Kidney epithelial cell (primary cell): ENCODE measurements around the gene POU4F3. TPM values are rescaled to one million over a fixed set of nuclear protein-coding genes. Genes with fewer than 3 reads are reported as not detected.

Experiments
- DNase-seq: peaks from one replicate; pipeline ENCODE4 v3.0.0-alpha.2; 2010; ENCODE audit warnings: low read depth
- H3K27me3 ChIP-seq: 2 replicates; pipeline ENCODE4 v1.6.0; 2011; ENCODE audit warnings: low read length; ENCODE audit not compliant: control insufficient read depth, insufficient read depth
- H3K36me3 ChIP-seq: 2 replicates; pipeline ENCODE4 v1.5.1; 2011; ENCODE audit warnings: low read length; ENCODE audit not compliant: control insufficient read depth, insufficient read depth
- H3K4me3 ChIP-seq: 2 replicates; pipeline ENCODE4 v1.5.1; 2011; ENCODE audit warnings: low read depth, mild to moderate bottlenecking, control low read depth, low read length
- total RNA-seq: library from RNA; depleted of rRNA; stranded (reverse); fragments of >200 nt; gene quantifications from 2 replicates; pipeline ENCODE4 v1.2.3, GENCODE V29; 2015
- TF ChIP-seq, protein P1 (sequence below): IDR thresholded peaks from 2 replicates; pipeline ENCODE4 v1.5.1; 2011; ENCODE audit warnings: mild to moderate bottlenecking, moderate library complexity, low read length, control low read depth, inconsistent platforms; ENCODE audit not compliant: insufficient read depth, poor library complexity, severe bottlenecking

The POU4F3 gene
- total RNA-seq, 1 donor from 2014 or later: not detected

DNA sequence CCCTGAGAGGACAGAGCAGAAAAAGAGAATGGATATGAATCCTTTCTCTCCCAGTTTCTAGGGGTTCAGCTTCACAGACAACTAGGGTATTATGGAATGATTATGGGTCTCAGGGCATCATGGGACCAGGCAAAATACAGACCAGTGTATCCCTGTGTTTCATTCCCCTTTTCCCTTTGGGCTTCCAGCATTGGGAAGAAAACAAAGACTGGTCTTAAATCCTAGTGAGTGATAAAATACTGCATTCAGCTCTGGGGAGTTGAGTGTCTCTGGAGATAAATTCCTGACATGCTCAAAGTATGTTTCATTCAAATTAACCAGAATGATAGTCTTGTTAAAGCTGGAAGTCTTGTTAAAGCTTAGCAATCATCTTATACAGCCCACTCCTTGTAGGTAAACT lies 2.4 kb upstream of the POU4F3 start:
- Histone ChIP-seq H3K4me3 (no peak overlapping the region), H3K36me3 (no peaks in the 10 kb centered on the region), H3K27me3 (peaks cover 77% of the 10 kb centered on the region)
- TF ChIP-seq, protein P1, sequence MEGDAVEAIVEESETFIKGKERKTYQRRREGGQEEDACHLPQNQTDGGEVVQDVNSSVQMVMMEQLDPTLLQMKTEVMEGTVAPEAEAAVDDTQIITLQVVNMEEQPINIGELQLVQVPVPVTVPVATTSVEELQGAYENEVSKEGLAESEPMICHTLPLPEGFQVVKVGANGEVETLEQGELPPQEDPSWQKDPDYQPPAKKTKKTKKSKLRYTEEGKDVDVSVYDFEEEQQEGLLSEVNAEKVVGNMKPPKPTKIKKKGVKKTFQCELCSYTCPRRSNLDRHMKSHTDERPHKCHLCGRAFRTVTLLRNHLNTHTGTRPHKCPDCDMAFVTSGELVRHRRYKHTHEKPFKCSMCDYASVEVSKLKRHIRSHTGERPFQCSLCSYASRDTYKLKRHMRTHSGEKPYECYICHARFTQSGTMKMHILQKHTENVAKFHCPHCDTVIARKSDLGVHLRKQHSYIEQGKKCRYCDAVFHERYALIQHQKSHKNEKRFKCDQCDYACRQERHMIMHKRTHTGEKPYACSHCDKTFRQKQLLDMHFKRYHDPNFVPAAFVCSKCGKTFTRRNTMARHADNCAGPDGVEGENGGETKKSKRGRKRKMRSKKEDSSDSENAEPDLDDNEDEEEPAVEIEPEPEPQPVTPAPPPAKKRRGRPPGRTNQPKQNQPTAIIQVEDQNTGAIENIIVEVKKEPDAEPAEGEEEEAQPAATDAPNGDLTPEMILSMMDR: no peak
- DNase-seq: no peak

DNA sequence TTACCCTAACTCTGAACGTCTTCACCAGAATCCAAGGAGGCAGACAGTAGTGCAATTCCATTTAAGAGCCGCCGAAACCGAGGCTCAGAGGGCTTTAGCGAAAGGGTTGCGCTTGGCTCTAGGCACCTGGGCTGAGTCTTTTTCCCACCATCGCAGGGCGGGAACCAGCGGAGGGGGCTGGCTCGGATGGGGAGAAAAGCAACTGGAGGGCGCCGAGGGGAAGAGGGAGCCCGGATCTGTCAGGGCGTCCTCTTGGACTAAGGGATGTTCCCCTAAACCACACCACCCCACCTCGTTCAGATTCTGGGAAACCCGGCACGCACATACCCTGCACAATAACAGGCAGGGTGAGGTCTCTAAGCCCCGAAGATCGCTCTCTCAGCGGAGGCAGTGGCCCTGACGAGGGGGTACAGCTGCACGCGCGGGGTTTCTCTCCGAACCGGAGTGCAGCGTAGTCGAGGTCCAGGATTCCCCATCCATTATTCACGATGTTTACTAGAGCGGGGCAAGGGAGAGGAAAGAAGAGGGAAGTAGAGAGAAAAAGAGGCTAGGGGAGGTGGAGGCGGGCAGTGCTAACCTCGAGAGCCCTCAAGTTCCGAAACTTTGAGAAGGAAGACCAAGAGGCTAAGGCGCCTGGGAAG lies 1.3 kb upstream of the POU4F3 start:
- TF ChIP-seq, protein P1: no peak
- Histone ChIP-seq H3K36me3 (no peaks in the 10 kb centered on the region), H3K4me3 (no peak overlapping the region), H3K27me3 (peaks cover 83% of the 10 kb centered on the region)
- DNase-seq: no peak

DNA sequence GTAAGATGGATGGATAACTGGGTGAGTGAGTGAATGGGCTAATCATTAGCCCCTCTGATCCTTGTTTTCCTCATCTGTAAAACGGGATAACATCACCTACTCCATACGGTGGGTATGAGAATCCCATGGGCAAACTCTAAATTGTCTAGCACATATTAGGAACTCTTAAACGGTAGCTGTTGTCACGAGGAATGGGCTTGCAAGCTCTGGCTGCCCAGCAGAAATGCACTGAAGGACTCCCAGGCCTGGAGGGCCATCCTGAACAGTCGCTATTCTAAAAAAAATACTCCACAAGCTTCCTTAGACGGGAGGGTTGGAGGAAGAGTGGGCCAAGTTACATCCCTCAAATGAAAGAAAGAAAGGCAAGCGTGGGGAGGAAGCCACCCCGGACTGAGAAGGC lies 711 bp upstream of the POU4F3 start:
- Histone ChIP-seq H3K27me3 (peaks cover 86% of the 10 kb centered on the region), H3K4me3 (no peak overlapping the region), H3K36me3 (no peaks in the 10 kb centered on the region)
- TF ChIP-seq, protein P1: no peak
- DNase-seq: no peak

DNA sequence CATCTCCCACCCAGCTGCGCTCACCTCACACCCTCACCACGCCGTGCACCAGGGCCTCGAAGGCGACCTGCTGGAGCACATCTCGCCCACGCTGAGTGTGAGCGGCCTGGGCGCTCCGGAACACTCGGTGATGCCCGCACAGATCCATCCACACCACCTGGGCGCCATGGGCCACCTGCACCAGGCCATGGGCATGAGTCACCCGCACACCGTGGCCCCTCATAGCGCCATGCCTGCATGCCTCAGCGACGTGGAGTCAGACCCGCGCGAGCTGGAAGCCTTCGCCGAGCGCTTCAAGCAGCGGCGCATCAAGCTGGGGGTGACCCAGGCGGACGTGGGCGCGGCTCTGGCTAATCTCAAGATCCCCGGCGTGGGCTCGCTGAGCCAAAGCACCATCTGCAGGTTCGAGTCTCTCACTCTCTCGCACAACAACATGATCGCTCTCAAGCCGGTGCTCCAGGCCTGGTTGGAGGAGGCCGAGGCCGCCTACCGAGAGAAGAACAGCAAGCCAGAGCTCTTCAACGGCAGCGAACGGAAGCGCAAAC lies 1.1 kb downstream of the POU4F3 start:
- no peak for DNase-seq
- H3K27me3 ChIP-seq: peaks cover 88% of the 10 kb centered on the region
- H3K4me3 ChIP-seq: no peak overlapping the region
- TF ChIP-seq, protein P1: no peak
- H3K36me3 ChIP-seq: no peaks in the 10 kb centered on the region

DNA sequence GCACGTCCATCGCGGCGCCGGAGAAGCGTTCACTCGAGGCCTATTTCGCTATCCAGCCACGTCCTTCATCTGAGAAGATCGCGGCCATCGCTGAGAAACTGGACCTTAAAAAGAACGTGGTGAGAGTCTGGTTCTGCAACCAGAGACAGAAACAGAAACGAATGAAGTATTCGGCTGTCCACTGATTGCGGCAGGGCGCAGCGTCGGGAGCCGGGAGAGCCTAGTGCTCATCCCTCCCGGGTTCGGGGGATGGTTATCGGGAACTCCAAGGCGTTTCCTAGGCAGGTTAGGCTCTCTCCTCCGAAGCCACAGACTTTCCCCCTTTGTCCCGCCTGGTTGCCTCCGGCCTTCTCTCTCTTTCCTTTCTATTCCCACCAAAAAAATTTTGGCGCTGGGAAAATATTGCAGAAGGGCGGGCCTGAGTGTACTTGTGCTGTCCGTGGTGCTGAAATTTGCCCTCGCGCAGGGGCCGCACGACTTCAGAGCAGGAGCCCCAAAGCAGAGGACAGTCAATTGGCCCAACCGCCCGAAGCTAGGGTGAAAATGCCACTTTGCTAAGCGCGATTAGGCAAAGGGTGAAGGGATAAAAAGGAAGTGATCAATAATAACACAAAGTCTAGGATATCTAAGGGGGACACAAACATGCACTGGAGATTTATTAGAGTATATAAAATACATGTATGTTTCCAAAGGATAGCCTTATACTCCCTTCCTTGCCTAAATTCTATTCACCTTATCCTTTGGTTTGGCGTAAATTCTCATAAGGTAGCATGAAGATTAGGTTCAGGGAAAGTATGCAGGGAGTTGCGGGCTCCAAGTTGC lies 1.8 kb downstream of the POU4F3 start:
- Histone ChIP-seq H3K27me3 (peaks cover 92% of the 10 kb centered on the region), H3K4me3 (no peak overlapping the region), H3K36me3 (no peaks in the 10 kb centered on the region)
- DNase-seq: peak; percentile 9
- TF ChIP-seq, protein P1: no peak

DNA sequence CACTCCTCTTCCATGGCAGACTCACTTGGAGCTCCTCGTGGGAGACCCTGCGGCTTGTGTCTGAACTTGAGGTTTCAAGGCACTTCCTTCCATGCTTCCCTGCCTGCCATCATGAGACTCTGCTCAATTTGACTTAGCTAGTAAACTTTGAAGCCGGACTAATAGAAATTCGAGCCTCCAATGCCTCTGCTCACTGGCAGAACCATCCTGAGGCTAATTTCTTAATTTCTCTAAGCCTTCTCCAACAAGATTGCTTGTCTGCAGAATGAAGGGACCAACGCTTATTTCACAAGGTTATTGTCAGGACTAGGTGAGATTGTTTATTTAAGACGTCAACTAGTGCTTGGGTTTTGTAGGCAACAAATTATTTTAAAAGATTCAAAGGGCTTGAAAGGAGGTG lies 3.2 kb downstream of the POU4F3 start:
- peaks cover 98% of the 10 kb centered on the region for H3K27me3 ChIP-seq
- no peak for DNase-seq
- no peak overlapping the region for H3K4me3 ChIP-seq
- no peaks in the 10 kb centered on the region for H3K36me3 ChIP-seq
- TF ChIP-seq, protein P1: no peak
